Measurements from ENCODE around the gene PGF. TPM values are rescaled to one million over a fixed set of nuclear protein-coding genes. Genes with fewer than 3 reads are reported as not detected.
"Not testable (repeated sequence)": the region's sequence is repeated elsewhere in the genome, so short reads cannot be mapped to it uniquely, and the experiment has no call there.

Gene PGF
- total RNA-seq = 12.4 TPM

DNA sequence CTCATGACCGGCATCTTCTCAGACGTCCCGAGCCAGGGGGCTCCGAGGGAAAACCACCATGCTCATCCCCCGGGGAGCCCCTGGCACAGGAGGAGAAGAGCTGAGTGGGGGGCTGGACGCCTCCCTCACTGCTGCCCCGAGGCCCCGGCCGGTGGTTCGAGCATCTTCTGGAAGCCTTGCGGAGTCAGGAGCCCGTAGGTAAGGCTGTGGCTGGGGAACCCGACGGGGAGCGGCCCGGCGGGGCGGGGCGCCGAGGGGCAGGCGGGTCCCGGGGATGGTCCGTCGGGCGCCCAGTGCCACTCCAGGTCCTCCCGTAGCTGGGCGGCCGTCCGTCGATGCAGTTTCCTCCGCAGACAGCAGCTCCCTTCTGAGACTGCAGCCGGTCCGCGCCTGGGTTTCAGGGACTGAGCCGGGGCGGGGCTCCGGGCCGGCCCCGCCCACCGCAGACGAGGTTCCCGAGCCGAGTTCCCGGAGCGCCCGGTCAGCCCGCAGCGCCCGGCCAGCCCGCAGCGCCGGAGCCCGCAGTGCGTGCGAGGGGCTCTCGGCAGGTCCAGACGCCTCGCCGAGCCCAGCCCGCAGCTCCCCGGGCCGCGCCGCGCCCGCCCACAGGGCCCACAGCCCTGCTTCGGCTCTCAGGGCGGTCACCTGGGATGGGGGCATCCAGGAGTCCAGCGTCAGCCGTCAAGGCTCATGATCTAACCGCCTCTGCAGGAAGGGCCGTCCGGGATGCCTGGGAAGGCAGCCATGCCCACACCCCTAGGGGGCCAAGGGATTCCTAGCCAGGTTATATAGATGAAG, at the start of gene PGF:
PGF (minus strand) TSS at position 369 of the 798 bp plus-strand sequence; CDS start at position 14, 355 bp downstream.
- peak; percentile 81 for DNase-seq (ENCODE audit: low spot score)
- ATAC-seq = peak; percentile 67

DNA sequence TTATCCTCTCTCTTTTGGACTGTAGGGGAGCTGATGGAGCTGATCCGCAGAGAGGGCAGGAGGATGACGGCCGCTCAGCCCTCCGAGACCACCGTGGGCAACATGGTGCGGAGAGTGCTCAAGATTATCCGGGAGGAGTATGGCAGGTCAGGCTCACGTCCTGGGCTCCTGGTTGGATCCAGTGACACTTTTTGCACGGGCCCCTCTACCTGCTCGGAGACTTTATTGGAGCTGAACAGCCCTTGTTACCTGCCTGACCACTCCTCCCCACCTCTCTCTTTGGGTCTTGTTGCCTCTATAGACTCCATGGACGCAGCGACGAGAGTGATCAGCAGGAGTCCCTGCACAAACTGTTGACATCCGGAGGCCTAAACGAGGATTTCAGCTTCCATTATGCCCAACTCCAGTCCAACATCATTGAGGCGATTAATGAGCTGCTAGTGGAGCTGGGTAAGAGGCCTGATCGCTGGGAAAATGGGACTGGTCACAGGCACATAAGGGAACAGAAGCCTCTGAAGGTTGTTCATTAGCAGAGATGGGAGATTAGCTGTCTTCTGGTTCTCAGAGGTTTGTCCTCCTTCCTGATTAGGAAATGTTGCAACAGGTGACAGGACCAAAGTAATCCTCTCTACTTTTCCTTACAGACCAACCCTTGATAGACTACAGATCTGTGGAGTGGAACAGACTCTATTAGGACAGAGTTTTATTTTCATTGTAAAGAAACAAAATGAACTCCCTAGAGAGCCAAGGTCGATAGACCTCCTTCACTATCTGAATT, 48.0 kb upstream of the PGF start:
- intact Hi-C loops (cut with DNase I) = no loop called here
- DNase-seq (ENCODE audit: low spot score) (peak; percentile 59), ATAC-seq (peak; percentile 26)

More for the DNA sequence above, at the start of gene PGF:
- intact Hi-C loops (cut with DNase I) = no loop called here

DNA sequence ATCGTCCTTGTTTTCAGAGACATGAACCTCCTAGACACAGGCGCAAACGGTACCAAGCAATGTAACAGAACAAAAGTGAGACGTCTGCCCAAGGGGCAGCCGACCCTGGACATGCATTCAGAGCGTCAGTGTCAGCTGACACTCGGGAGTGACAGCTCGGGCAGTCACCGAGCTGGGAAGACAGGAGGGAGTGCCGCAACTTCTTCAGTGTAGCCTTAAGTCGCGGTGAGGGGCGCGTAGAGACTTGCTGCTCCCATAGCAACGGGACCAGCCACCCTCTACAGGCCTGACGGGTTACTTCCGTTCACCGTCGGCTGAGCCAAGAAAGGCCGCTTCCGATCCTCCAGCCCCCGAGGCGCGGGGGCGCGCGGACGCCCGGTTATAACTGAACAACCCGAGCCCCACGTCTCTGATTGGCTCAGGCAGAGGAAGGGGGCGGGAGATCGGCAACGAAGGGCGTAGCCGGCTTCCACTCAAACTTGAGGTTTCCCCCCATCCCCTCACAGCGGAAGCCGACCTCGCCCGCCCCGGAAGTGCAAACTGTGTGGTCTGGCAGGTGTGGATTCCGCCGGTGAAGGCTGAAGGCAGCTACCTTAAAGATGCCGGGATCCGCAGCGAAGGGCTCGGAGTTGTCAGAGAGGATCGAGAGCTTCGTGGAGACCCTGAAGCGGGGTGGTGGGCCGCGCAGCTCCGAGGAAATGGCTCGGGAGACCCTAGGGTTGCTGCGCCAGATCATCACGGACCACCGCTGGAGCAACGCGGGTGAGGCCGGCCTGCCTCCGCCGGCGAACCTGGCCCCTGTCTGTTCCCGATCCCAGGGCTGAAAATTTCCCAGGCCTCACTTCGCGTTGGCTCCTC, 47.2 kb upstream of the PGF start, which contains the start of gene EIF2B2:
EIF2B2 (plus strand) TSS at position 530 of the 858 bp plus-strand sequence; CDS start at position 600, 70 bp downstream.
- intact Hi-C loops (cut with DNase I) = no loop called here
- peak; percentile 100 for ATAC-seq
- peak; percentile 98 for DNase-seq (ENCODE audit: low spot score)

DNA sequence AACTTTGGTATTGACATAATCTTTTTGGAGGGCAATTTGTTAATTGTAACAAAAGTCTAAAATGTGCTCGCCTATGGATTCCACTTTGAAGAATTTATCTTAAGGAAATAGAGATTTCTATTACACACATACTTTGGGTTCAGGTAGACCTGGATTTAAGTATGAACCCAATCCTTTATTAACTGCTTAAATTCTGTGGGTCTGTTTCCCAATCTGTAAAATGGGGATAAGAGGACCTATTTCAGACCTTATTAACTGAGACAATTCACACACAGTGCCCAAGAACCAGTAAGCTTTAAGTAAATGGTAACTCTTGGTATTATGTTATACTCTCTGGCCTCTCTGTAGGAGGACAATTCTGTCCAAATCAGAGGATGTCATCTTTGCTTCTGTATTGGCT, 46.5 kb upstream of the PGF start:
- no peak for ATAC-seq
- no peak for DNase-seq (ENCODE audit: low spot score)
- intact Hi-C loops (cut with DNase I) = no loop called here

GRCh38 chr14:75001261-75001660, 45.9 kb upstream of the PGF start:
- no peak for ATAC-seq
- intact Hi-C loops (cut with DNase I) = no loop called here
- DNase-seq (ENCODE audit: low spot score) = no peak

DNA sequence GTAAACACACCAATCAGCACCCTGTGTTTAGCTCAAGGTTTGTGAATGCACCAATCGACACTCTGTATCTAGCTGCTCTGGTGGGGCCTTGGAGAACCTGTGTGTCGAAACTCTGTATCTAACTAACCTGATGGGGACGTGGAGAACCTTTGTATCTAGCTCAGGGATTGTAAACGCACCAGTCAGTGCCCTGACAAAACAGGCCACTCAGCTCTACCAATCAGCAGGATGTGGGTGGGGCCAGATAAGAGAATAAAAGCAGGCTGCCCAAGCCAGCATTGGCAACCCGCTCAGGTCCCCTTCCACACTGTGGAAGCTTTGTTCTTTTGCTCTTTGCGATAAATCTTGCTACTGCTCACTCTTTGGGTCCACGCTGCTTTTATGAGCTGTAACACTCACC, 40.4 kb upstream of the PGF start:
- intact Hi-C loops (cut with DNase I); DNase-seq (ENCODE audit: low spot score); ATAC-seq: not testable (repeated sequence)

GRCh38 chr14:74994182-74994581, 38.8 kb upstream of the PGF start:
- ATAC-seq; intact Hi-C loops (cut with DNase I): not testable (repeated sequence)

DNA sequence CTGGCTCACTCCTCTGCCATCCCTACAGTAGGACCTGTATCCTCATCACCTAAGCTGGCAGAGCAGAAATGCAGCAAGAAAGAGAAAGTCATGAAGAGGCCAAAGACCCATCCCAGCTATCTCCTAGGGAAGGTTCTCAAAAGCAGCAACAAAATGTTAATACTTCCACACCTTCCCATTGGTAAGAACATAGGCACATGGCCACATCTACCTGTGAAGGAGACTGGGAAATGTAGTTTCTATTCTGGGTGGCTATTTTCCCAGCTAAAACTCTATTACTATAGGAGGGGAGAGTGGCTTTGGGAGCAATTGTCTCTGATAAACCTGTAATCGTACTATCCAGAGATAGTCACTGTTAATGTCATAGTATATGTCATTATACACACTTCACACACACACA, 33.6 kb upstream of the PGF start:
- DNase-seq (ENCODE audit: low spot score) (no peak), ATAC-seq (no peak)
- intact Hi-C loops (cut with DNase I) = no loop called here

More at GRCh38 chr14:74994182-74994581, 38.8 kb upstream of the PGF start:
- DNase-seq (ENCODE audit: low spot score) = not testable (repeated sequence)

- ATAC-seq = no peak
- no peak for DNase-seq (ENCODE audit: low spot score)
- intact Hi-C loops (cut with DNase I) = no loop called here
Observed at GRCh38 chr14:74988131-74988530, 32.7 kb upstream of the PGF start.

DNA sequence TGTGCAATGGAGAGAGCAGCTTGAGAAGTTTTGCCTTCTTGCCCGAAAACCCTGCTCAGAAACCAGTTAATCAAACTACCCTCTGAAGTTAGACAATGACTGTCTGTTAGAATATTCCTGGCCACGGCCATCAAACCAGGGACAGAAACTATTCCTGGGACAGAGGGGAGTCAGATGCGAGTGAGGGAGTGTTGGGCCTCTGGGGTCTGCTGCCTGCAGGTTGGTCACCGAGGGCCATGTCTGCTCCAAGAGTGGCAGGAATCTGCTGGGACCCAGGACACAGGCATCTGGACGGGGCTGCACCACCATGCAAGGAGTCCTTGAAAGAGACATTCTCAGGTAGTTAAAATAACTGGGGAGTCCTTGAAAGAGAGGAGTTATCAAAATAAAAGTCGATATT, 30.4 kb upstream of the PGF start:
- no peak for ATAC-seq
- DNase-seq (ENCODE audit: low spot score) = no peak
- intact Hi-C loops (cut with DNase I) = no loop called here

- peak; percentile 46 for ATAC-seq
- DNase-seq (ENCODE audit: low spot score) = no peak
- intact Hi-C loops (cut with DNase I) = no loop called here
Observed at GRCh38 chr14:74985028-74985310, 29.6 kb upstream of the PGF start.

DNA sequence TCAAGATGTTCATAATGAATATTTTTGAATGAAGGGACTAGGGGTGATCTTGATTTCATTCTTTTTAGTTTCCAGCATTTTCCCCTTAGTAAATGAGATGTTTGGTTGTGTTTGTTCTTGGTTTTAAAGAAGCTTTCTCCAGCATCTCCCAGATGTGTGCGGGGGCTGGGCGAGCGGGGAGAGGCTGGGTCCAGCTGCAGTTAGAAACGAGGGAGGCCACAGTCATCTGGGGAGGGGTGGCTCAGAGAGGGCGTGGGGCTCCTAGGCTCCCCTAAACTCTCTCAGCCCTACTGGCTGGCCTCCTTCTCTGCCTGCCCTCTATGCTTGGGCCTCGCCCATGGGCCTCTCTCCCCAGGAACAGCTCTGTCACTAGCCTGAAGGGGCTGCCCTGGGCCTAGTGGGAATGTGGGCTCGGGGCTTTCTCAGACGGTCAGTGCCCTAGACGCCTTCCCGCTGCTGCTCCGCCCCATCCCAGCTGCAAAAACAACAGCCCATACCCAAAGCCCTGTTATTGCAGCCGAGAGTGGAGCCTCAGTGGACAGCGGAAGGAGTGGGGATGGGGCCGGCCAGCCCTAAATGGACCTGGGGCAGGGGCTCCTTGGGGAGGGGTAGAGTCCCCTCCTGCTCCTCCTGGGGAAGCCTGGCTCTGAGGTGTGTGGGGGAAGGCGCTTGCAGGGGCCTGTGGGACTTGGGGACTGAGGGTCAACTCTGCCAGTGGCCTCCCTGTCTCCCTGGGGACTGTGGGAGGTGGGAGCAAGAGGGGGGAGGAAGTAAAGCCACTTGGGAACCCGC, 29.0 kb upstream of the PGF start:
- DNase-seq (ENCODE audit: low spot score) (no peak), ATAC-seq (peak; percentile 57)
- intact Hi-C loops (cut with DNase I) = no loop called here

- DNase-seq (ENCODE audit: low spot score) (no peak), ATAC-seq (no peak)
- intact Hi-C loops (cut with DNase I) = no loop called here
Observed at GRCh38 chr14:74983343-74983742, 27.9 kb upstream of the PGF start.

- ATAC-seq = no peak
- no peak for DNase-seq (ENCODE audit: low spot score)
- intact Hi-C loops (cut with DNase I) = no loop called here
Observed at GRCh38 chr14:74982661-74983060, 27.3 kb upstream of the PGF start.

GRCh38 chr14:74981833-74982232, 26.4 kb upstream of the PGF start:
- intact Hi-C loops (cut with DNase I) = no loop called here
- ATAC-seq = no peak
- no peak for DNase-seq (ENCODE audit: low spot score)

GRCh38 chr14:74981462-74981782, 26.0 kb upstream of the PGF start:
- peak; percentile 4 for ATAC-seq
- no peak for DNase-seq (ENCODE audit: low spot score)
- intact Hi-C loops (cut with DNase I) = no loop called here

DNA sequence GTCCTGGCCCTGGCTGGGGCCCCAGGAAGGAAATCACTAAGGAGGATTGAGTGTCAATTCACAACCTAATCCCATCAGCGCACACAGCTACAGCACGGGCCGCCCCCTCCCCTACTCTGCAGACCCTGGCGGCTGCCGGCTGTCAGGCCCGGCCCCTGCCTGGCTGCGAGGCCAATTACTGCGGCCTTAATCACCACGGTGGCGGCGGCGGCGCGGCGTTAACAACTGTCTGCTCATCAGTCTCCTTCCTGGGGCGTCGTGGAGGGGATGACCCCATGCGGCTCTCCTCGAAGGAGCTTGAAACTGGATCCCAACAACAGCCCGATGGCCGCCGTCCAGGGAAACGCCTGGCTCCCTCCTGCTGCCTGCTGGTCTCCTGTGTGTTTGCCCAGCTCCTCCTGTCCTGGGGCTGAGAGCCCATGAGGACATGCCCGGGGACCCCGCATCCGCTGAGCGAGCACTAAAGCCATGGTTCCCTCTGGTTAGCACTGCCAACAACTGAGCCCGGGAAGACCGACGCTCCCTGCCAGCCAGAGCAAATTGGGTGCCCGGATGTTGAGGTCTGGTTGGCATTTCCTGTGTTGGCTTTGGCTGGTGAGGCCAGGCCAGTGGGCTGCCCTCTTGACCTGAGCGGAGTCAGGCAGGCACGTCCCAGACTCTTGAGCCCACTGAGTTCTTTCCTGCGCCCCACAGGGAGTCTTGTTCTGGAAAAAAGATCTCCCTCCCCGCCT, 25.5 kb upstream of the PGF start:
- intact Hi-C loops (cut with DNase I) = no loop called here
- ATAC-seq (peak; percentile 1), DNase-seq (ENCODE audit: low spot score) (no peak)

DNA sequence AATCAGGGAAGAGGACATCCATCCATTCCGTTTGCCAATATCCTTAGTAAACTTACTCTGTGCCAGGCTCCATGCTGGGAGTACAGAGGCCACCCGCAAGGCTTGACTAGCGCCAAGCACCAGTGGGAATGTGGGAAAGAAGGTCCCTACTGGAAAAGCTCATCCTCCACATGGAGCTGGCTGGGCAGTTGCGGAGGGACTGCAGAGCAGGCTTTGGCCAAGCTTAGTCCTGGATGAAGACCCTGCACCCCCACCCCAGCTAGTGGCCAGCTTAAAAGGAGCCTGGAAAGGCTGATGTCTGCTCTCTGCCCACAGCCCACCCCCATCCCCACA, 25.0 kb upstream of the PGF start:
- peak; percentile 8 for ATAC-seq
- DNase-seq (ENCODE audit: low spot score) = no peak
- intact Hi-C loops (cut with DNase I) = no loop called here

All from sciatic nerve (tissue), 2 donors.